T47D (cell line): ENCODE data around the gene LY6G6D.
A peak's percentile ranks its signal among the peaks of the same experiment; 100 is the strongest.

Source experiments
- DNase-seq, 2 experiments: peaks; one replicate each; pipeline versions ENCODE4 v3.0.0 to v3.0.0-alpha.2; 2011 to 2012; ENCODE audit warnings: low read depth in 1 of 2, low spot score in 1 of 2
- JUND ChIP-seq: IDR thresholded peaks from 2 replicates; pipeline ENCODE4 v1.6.1; 2012; ENCODE audit warnings: low read depth
- in situ Hi-C: cut with HindIII; loops from 2 replicates; pipeline ENCODE4 v1.10.0; 2016; ENCODE audit warnings: low sequenced_read_pairs, low pct_unique_long_range_greater_than_20kb

LY6G6D gene

DNA sequence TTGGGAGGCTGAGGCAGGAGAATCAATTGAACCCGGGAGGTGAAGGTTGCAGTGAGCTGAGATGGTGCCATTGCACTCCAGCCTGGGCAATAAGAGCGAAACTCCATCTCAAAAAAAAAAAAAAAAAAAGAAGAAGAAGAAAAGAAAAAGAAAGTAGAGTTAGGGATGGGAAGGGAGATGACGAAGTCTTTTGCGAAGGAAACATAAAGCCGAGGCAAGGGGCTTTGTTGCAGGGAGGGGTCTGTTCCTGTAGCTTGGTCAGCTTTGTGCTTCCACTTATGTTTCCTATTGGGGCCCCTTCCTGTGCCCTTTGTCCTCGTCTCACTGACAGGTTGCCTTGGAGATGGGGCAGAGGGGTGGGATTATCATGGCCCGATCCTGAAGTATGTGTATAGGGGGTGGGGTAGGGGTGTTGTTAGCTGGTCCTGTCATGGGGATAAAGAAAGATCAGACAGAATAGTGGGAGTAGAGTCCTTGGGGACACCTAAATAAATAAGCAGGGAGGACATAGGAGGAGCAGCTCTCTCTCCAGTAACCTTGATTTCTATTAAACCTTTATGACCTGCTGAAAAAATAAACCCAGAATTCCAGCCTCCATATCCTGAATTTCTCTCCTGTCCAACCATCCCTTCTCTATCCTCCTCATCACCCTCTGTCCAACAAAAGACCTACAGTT is 22.3 kb downstream of the LY6G6D start:
- TF ChIP-seq JUND = no peak
- no peak for DNase-seq
- in situ Hi-C loops = no loop called here

DNA sequence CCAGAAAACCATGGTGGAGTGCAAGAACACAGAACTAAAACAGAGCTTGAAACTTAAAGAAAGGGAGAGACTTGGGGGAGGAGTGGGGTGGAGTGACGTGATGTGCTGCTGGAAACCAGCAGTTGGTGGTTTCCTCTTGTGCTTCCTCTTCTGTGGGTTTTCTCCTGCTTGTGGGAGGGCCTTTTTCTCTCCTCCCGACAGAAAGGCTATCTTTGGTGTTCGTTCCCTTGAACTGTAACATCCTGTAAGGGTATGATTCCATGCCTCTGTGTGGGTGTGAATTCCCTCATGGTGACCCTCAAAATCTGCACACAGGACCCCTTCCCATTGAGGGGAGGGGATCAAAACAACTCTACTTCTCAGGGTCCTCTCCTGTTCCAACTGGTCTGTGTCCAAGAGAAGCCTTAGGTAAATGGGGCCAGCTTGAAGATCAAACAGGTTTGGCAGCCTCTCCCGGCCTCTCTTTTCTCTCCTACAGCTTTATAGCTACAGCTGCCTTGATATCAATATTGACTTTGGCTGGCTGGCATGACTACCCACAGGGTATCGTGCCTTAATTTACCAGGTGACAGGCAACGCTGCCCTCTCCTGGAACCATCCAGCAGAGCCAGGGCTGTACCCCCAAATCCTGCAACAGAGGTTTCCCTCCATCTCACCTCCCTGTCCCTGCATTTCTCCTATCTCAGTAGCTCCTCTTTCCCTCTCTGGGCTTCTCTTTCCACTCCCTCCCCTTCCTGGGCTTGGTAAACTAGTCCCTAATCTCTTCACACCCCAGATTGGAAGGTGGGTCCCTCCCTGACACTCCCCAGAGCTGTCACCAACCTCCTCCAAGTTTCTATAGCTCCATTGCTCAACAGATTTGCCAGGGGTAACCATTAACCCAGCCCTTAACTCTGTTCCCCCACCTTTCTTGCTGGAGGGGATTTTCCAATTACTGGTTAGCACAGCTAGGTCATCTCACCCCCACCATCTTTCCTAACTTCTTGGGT is 23.1 kb downstream of the LY6G6D start:
- peak in 1 of 2 experiments; percentile 76 for DNase-seq
- in situ Hi-C loops = no loop called here
- no peak for TF ChIP-seq JUND

DNA sequence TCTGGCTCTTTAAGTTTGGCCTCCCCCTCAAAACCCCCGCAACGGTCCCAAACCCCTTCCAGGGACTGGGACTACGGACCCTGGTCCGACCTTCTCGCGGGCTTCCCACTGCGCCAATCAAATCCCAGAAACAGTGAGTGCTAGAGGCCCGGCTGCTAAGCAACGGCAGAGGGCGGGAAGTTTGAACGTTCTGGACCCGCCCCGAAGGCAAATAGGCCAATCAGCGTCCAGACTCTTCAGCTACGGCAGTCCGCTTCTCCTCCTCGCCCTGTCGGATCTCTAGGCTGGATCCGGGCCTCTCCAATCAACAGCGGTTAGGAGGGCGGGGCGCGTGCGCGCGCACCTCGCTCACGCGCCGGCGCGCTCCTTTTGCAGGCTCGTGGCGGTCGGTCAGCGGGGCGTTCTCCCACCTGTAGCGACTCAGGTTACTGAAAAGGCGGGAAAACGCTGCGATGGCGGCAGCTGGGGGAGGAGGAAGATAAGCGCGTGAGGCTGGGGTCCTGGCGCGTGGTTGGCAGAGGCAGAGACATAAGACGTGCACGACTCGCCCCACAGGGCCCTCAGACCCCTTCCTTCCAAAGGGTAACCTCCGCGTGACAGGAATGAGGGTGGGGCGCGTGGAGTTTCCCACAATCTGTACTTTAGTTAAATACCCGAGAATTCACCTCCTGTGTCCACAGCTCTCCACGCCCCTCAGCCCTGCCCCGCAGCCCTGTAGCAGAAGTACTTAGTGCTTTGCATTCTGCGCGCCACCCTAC is 24.7 kb downstream of the LY6G6D start, which contains the start of gene MSH5:
Gene MSH5 (plus strand): TSS at position 367 of the 758 bp plus-strand sequence. CDS start 462 bp downstream, outside the sequence.
- in situ Hi-C loops = no loop called here
- no peak for TF ChIP-seq JUND
- peak; percentile 95 to 99 for DNase-seq

DNA sequence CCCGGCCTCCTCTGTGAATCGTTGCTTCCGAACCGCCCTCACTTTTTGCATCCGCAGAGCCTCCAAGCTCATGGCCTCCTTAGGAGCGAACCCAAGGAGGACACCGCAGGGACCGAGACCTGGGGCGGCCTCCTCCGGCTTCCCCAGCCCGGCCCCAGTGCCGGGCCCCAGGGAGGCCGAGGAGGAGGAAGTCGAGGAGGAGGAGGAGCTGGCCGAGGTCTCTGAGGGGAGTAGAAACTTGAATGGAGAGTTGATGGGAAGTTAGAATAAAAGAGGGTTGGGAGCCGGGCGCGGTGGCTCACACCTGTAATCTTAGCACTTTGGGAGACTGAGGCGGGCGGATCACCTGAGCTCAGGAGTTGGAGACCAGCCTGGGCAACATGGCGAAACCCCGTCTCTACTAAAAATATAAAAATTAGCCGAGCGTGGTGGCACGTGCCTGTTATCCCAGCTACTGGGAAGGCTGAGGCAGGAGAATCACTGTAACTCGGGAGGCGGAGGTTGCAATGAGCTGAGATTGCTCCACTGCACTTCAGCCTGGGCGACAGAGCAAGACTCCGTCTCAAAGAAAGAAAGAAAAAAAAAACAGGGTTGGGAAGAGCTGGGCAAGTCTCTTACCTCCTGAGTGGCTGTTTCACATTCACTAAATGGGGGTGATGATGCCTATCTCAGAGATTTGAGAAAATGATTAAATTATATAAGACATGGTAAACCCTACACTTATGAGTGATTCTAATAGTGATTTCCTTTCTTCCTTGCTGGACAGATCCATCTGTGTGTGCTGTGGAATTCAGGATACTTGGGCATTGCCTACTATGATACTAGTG is 25.5 kb downstream of the LY6G6D start:
- no peak for TF ChIP-seq JUND
- no peak for DNase-seq
- in situ Hi-C loops = no loop called here

DNA sequence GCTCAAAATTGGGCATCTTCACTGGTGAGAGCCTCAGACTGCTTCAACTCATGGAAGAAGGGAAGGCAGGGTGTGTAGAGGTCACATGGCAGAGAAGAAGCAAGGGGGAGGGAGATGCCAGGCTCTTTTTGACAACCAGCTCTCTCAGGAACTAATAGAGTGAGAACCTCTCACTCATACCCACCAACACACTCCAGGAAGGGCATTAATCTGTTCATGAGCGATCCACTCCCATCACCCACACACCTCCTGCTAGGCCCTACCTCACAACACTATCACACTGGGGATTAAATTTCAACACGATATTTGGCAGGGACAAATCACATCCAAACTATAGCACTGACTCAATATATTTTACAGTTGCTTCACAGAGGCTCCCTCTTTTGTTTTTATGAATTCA is 26.7 kb downstream of the LY6G6D start:
- DNase-seq = no peak
- in situ Hi-C loops = no loop called here
- no peak for TF ChIP-seq JUND

DNA sequence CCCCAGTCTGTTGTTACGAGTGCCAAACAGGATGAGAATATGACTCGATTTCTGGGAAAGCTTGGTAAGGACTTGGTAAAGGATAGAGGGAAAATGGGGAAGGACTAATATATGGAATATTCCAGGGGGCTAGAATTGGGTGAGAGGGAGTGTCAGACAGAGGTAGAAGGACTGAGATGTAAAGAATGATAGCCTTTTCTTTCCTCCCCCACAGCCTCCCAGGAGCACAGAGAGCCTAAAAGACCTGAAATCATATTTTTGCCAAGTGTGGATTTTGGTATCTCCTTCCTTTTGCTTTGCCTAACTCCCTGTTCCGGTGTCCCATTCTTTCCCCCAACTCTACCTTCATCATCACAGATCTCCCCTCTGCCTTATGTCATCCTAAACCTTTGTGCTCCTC is 27.7 kb downstream of the LY6G6D start:
- in situ Hi-C loops = no loop called here
- TF ChIP-seq JUND = no peak
- no peak for DNase-seq

DNA sequence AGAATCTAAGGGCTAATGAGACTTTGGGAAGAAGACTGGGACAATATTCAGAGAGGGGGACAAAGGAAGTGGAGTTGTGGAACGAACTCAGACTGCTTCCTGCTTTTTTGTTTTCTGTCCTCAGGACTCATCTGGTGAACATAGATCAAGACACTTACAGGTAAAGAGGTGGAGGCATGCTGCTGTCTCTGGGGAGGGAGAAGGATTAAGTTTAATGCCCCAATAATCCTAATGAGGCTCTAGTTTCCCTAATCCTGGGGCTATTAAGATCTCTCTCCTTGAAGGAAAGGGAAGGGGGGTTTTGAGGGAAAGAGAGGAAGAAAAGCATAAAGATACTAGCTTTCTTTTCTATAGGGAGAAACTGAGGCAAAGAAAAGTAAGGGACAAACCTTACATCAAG is 29.3 kb downstream of the LY6G6D start:
- TF ChIP-seq JUND = no peak
- in situ Hi-C loops = no loop called here
- no peak for DNase-seq

DNA sequence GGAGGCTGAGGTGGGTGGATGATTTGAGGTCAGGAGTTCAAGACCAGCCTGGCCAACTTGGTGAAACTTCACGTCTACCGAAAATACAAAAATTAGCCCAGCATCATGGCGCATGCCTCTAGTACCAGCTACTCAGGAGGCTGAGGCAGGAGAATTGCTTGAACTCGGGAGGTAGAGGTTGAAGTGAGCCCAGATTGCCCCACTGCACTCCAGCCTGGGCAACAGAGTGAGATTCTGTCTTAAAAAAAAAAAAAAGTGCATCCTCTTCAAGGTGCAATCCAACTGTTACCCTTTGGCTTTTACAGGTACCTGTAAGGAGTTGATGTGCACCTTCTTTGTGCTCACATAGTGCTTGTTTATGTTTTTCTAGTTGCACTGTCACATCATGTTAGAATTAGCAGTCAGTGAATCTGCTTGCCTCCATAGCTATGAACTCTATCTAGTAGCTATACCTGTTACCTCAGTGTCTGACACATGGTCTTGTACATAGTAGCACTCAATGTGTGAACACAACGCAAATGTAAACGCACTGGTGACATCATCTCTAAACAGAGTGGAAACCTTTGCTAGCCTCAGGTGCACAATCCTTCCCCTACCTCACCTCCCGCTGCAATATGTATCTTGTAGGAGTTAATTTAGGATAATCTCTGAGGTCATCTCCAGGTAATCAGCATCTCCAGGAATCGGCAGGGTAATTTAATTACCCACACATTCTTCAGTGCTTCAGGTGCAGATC is 34.3 kb downstream of the LY6G6D start:
- in situ Hi-C loops = no loop called here
- no peak for TF ChIP-seq JUND
- peak in 1 of 2 experiments; percentile 52 for DNase-seq

DNA sequence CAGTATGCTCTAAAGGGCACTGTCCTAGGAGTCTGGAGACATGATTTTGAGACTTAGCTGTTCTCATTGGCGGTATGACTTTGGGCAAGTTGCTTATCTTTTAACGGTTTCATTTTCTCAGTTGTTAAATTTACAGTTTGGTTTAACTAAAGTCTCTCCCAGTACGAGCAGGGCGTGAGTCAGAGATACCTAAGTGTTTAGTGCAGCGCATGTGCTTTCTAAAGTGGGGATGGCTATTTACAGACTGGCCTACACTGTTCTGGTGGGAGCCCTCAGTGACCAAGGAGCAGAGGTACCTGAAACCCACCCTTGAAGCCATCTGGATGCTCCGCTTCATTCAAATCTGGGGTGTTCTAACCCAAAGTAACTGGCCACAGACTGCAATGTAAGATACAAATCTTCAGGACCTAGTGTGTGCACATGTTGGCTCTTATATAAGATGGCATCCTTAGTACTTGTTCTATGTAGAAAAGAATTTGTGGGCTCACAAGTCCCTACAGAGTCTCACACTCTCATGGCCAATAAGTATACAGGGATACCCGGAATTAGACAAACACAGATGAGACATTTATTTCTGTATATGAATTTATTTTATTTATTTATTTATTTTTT is 35.4 kb downstream of the LY6G6D start:
- no peak for DNase-seq
- TF ChIP-seq JUND = no peak
- in situ Hi-C loops = no loop called here

DNA sequence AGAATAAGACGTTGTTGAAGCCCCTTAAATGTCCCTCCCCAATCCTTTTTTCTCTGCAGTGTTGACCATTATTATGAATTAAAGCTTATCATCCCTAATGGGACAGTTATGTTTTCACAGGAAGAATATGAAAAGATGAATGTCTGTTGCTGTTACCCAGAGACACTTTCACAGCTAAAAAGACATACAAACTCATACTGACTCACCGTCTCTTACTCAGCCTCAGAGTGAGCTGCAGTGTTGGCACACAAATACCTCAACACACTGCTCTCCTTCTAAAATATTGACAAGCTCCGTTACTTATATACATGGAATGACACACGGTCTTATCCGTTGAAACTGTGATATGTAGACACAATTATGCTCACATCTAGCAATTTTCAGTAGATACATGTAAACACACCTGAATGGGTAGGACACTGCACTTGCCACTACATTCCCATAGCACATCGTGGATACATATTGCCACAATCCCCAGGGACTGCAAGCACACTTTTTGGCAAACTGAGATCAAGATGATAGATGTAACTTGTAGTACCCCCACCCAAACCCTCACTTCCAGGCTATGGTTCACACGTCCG is 37.7 kb downstream of the LY6G6D start:
- no peak for DNase-seq
- in situ Hi-C loops = no loop called here
- no peak for TF ChIP-seq JUND
